ENCODE data around the gene COMMD2. TPM values are rescaled to one million over a fixed set of nuclear protein-coding genes. Genes with fewer than 3 reads are reported as not detected.
A peak's percentile ranks its signal among the peaks of the same experiment; 100 is the strongest.

COMMD2 gene
- total and polyA plus RNA-seq, 12 donors: 4.4 to 48.8 (median 27.8) TPM

DNA sequence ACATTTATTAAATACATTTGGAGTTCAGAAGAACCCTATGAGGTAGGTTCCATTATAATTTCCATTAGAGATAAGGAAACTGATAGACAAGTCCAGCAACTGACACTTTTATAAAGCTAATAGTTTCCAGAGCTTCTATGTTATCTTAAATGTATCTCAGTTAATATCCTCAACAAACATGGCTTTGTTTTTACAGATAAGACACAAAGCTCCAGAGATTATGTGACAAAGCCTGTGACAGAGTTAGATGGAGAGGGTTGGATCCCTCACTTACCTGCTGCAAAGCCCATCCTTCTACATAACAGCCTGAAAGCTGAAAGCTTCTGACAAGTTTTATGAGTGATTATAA, 473 bp upstream of the COMMD2 start:
- peak overlapping the region in 2 of 5 donors; percentile 73 to 88 for H3K27ac ChIP-seq
- no peaks in the 10 kb centered on the region for H3K9me3 ChIP-seq (replicated peaks in 1 of 3)
- H3K4me1 ChIP-seq (replicated peaks in 1 of 2): peaks cover 5 to 13% of the 10 kb centered on the region in 2 donors
- peaks cover 0 to 24% of the 10 kb centered on the region in 2 donors for H3K36me3 ChIP-seq (replicated peaks in 1 of 2)
- intact Hi-C loops (cut with DNase I): no loop called here
- DNase-seq: no peak
- H3K27me3 ChIP-seq: no peaks in the 10 kb centered on the region
- H3K4me3 ChIP-seq: peak overlapping the region in 2 of 4 donors; percentile 77 to 85
- TF ChIP-seq, protein P1, sequence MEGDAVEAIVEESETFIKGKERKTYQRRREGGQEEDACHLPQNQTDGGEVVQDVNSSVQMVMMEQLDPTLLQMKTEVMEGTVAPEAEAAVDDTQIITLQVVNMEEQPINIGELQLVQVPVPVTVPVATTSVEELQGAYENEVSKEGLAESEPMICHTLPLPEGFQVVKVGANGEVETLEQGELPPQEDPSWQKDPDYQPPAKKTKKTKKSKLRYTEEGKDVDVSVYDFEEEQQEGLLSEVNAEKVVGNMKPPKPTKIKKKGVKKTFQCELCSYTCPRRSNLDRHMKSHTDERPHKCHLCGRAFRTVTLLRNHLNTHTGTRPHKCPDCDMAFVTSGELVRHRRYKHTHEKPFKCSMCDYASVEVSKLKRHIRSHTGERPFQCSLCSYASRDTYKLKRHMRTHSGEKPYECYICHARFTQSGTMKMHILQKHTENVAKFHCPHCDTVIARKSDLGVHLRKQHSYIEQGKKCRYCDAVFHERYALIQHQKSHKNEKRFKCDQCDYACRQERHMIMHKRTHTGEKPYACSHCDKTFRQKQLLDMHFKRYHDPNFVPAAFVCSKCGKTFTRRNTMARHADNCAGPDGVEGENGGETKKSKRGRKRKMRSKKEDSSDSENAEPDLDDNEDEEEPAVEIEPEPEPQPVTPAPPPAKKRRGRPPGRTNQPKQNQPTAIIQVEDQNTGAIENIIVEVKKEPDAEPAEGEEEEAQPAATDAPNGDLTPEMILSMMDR (IDR thresholded peaks at IDR 0.05): no peak
- TF ChIP-seq POLR2A (IDR thresholded peaks at IDR 0.05): no peak

DNA sequence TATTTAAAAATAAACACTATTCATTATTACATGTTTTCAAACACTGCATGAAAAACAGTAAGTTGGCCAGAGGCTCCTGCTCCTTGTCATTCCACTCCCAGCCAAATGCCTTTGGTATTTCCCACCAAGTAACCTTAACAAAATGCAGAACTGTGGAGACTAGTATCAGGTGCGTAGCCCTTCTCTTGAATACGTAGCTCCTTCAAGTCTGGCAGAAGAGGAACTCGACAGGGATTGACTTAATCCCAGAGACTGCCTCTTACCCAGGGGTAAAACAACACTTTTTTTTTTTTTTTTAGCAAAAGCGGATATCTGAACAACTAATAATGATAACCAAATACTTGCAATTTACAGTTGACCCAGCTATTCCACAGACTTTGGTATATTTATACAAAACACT, 738 bp downstream of the COMMD2 start:
- H3K9me3 ChIP-seq (replicated peaks in 1 of 3): no peaks in the 10 kb centered on the region
- peak overlapping the region in 2 of 5 donors; percentile 73 to 88 for H3K27ac ChIP-seq
- 11 to 15% (median 13%) methylated on average over 4 of the region's 4 CpGs for whole genome bisulfite sequencing, 4 donors
- H3K36me3 ChIP-seq (replicated peaks in 1 of 2): peaks cover 0 to 34% of the 10 kb centered on the region in 2 donors
- peaks cover 5 to 13% of the 10 kb centered on the region in 2 donors for H3K4me1 ChIP-seq (replicated peaks in 1 of 2)
- intact Hi-C loops (cut with DNase I): no loop called here
- peak overlapping the region; percentile 58 to 88 (median 81) for H3K4me3 ChIP-seq
- no peaks in the 10 kb centered on the region for H3K27me3 ChIP-seq
- TF ChIP-seq, protein P1 (IDR thresholded peaks at IDR 0.05): no peak
- no peak for TF ChIP-seq POLR2A (IDR thresholded peaks at IDR 0.05)
- DNase-seq: no peak

DNA sequence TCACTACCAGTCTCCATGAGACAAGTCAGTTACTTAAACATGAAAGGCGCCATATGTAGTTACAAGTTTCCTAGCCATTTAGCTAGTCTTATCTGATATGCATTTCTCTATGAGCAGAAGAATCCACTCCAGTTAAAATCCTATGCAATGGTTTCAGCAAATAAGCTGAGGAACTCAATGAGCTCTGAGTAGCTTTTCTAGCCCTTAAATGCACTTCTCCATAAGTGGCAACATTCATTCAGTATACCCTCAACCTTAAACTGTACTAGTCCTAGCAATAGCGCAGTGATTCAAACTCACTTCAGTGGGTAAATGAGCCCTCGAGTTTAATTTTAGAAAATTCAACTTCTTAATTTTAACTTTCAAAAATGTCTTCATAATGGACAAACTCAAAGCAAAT, 7.7 kb downstream of the COMMD2 start:
- no peak for DNase-seq
- Histone ChIP-seq H3K4me1 (replicated peaks in 1 of 2) (no peaks in the 10 kb centered on the region), H3K9me3 (replicated peaks in 1 of 3) (no peaks in the 10 kb centered on the region), H3K27me3 (no peaks in the 10 kb centered on the region), H3K4me3 (no peak overlapping the region), H3K36me3 (replicated peaks in 1 of 2) (peaks cover 3 to 59% of the 10 kb centered on the region in 2 donors), H3K27ac (no peak overlapping the region)
- WGBS, 4 donors: 93 to 97% (median 95%) methylated on average over 3 of the region's 3 CpGs
- TF ChIP-seq, protein P1 (IDR thresholded peaks at IDR 0.05): no peak
- TF ChIP-seq POLR2A (IDR thresholded peaks at IDR 0.05): no peak
- intact Hi-C loops (cut with DNase I): no loop called here

DNA sequence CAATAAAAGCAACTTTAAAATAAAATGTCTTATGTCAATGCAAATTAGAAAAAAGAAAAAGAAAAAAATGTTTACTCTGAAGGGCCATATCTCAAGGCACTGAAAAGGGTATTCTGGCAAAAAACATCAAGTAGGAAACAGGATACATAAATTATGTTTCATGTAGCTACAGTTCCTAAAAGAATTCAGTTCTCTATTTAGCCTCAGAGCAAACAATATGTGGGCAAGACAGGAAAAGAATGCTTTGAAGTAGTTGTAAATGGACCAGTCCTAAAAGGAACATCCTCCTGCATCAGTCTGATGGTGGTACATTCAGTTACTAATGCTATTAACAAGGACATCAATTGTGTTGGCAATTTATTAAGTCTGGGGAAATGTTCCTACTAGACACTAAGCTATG, 8.1 kb downstream of the COMMD2 start:
- peaks cover 3 to 60% of the 10 kb centered on the region in 2 donors for H3K36me3 ChIP-seq (replicated peaks in 1 of 2)
- H3K27ac ChIP-seq: no peak overlapping the region
- no peak for DNase-seq
- intact Hi-C loops (cut with DNase I): no loop called here
- no peaks in the 10 kb centered on the region for H3K27me3 ChIP-seq
- TF ChIP-seq, protein P1 (IDR thresholded peaks at IDR 0.05): no peak
- TF ChIP-seq POLR2A (IDR thresholded peaks at IDR 0.05): no peak
- no peak overlapping the region for H3K4me3 ChIP-seq
- H3K4me1 ChIP-seq (replicated peaks in 1 of 2): no peaks in the 10 kb centered on the region
- no peaks in the 10 kb centered on the region for H3K9me3 ChIP-seq (replicated peaks in 1 of 3)
